ENCODE results near the gene ASB8. TPM values are rescaled to one million over a fixed set of nuclear protein-coding genes. Genes with fewer than 3 reads are reported as not detected.

ASB8 gene
- total and polyA plus RNA-seq, 11 donors: 24.9 to 97.6 (median 79.1) TPM

GRCh38 chr12:48183876-48184548 lies 26.7 kb upstream of the ASB8 start:
- peaks cover 0 to 28% (median 16%) of the 10 kb centered on the region in 12 donors for H3K4me1 ChIP-seq
- peak overlapping the region; percentile 49 to 89 (median 70) for H3K4me3 ChIP-seq
- ATAC-seq: peak in 3 of 4 donors; percentile 2 to 25 (median 20)
- H3K9me3 ChIP-seq: no peaks in the 10 kb centered on the region
- 2 to 9% (median 3%) methylated on average over 9 to 61 of the region's 61 CpGs for WGBS, 4 donors
- peak in 2 of 5 donors; percentile 29 to 70 for DNase-seq
- peak overlapping the region in 8 of 12 donors; percentile 20 to 72 (median 53) for H3K27ac ChIP-seq
- H3K36me3 ChIP-seq: no peaks in the 10 kb centered on the region
- no peak for TF ChIP-seq POLR2A (IDR thresholded peaks at IDR 0.05)
- TF ChIP-seq, protein P1, sequence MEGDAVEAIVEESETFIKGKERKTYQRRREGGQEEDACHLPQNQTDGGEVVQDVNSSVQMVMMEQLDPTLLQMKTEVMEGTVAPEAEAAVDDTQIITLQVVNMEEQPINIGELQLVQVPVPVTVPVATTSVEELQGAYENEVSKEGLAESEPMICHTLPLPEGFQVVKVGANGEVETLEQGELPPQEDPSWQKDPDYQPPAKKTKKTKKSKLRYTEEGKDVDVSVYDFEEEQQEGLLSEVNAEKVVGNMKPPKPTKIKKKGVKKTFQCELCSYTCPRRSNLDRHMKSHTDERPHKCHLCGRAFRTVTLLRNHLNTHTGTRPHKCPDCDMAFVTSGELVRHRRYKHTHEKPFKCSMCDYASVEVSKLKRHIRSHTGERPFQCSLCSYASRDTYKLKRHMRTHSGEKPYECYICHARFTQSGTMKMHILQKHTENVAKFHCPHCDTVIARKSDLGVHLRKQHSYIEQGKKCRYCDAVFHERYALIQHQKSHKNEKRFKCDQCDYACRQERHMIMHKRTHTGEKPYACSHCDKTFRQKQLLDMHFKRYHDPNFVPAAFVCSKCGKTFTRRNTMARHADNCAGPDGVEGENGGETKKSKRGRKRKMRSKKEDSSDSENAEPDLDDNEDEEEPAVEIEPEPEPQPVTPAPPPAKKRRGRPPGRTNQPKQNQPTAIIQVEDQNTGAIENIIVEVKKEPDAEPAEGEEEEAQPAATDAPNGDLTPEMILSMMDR (IDR thresholded peaks at IDR 0.05): no peak
- peaks cover 17 to 51% (median 28%) of the 10 kb centered on the region in 9 donors for H3K27me3 ChIP-seq
- intact Hi-C loops (cut with DNase I): loop anchor here in 5 of 10 donors (2.0 to 10.0 kb wide), 5 partner anchors 25 to 441 kb away; partner anchors contain the start of gene TMEM106C (in 1 of the 5)

- H3K27ac ChIP-seq: peak within 1 kb of the TSS in 9 of 12 donors; percentile 1 to 72 (median 54)
- 0 to 1% (median 1%) methylated on average over 33 to 61 of the region's 61 CpGs for WGBS, 4 donors
- peak; percentile 54 to 82 (median 80) for ATAC-seq
Observed at GRCh38 chr12:48183091-48183875, 26.0 kb upstream of the ASB8 start, which contains the start of gene CCDC184. Gene CCDC184 (plus strand): TSS chr12:48183644. CDS start chr12:48184123, 479 bp downstream.

GRCh38 chr12:48182631-48183030 lies 25.3 kb upstream of the ASB8 start:
- Histone ChIP-seq H3K9me3 (no peaks in the 10 kb centered on the region), H3K36me3 (no peaks in the 10 kb centered on the region), H3K27ac (peak overlapping the region in 9 of 12 donors; percentile 1 to 72 (median 54)), H3K4me3 (peak overlapping the region; percentile 49 to 89 (median 70)), H3K27me3 (peaks cover 17 to 61% (median 38%) of the 10 kb centered on the region in 9 donors), H3K4me1 (peaks cover 0 to 28% (median 16%) of the 10 kb centered on the region in 12 donors)
- intact Hi-C loops (cut with DNase I): loop anchor here in 5 of 10 donors (2.0 to 10.0 kb wide), 5 partner anchors 24 to 442 kb away; partner anchors contain the start of gene TMEM106C (in 1 of the 5)
- TF ChIP-seq, protein P1 (IDR thresholded peaks at IDR 0.05): no peak
- TF ChIP-seq POLR2A (IDR thresholded peaks at IDR 0.05): no peak
- 9 to 14% (median 11%) methylated on average over 5 to 7 of the region's 7 CpGs for WGBS, 4 donors
- no peak for DNase-seq
- no peak for ATAC-seq

More at GRCh38 chr12:48183091-48183875, 26.0 kb upstream of the ASB8 start, which contains the start of gene CCDC184:
- H3K4me1 ChIP-seq: peaks cover 0 to 28% (median 16%) of the 10 kb centered on the region in 12 donors
- intact Hi-C loops (cut with DNase I): loop anchor here in 5 of 10 donors (2.0 to 10.0 kb wide), 5 partner anchors 24 to 442 kb away; partner anchors contain the start of gene TMEM106C (in 1 of the 5)
- H3K27me3 ChIP-seq: peaks cover 17 to 54% (median 31%) of the 10 kb centered on the region in 9 donors
- H3K4me3 ChIP-seq: peak within 1 kb of the TSS; percentile 49 to 89 (median 70)
- H3K36me3 ChIP-seq: no peaks in the 10 kb centered on the region
- no peaks in the 10 kb centered on the region for H3K9me3 ChIP-seq
- peak in 1 of 2 donors; percentile 27 for TF ChIP-seq POLR2A (IDR thresholded peaks at IDR 0.05)
- TF ChIP-seq, protein P1 (IDR thresholded peaks at IDR 0.05): peak in 8 of 12 donors; percentile 7 to 65 (median 36)
- DNase-seq: peak; percentile 62 to 79 (median 76)

All from heart left ventricle (tissue), 16 donors.